ENCODE results near the gene PPAT. TPM values are rescaled to one million over a fixed set of nuclear protein-coding genes. Genes with fewer than 3 reads are reported as not detected.
A peak's percentile ranks its signal among the peaks of the same experiment; 100 is the strongest.

Gene PPAT
- total and polyA plus RNA-seq, 7 experiments from 2014 or later: 7.7 to 30.7 (median 15.3) TPM

DNA sequence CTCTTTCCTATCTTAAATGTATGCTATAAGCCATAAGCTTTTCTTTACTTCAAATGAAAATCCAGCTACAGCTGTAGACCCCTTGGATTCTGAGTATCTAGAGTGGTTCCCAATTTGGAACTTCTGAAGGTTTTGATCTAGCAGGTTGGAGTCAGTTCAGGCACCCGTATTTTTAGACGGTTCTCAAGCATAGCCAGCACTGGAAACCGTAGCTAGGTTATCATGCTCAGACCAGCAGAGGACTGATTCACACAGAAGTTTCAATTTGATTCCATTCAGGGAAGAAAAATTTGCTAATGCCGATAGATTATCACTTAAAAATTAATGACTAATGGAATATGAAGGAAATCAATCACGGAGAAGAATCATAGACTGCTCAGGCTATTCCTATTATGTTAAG lies 11.2 kb downstream of the PPAT start:
- Mint-ChIP-seq H3K36me3 (peaks cover 0 to 5% (median 0%) of the 10 kb centered on the region in 5 donors), H3K4me1 (peaks cover 3 to 22% (median 13%) of the 10 kb centered on the region in 7 donors), H3K4me3 (no peak overlapping the region), H3K27me3 (no peaks in the 10 kb centered on the region), H3K9me3 (peaks cover 0 to 2% (median 0%) of the 10 kb centered on the region in 11 donors), H3K27ac (no peak overlapping the region)
- Histone ChIP-seq H3K27ac (ENCODE audit: low read depth, low read length) (no peak overlapping the region), H3K36me3 (ENCODE audit: control insufficient read depth in 2 of 3, insufficient read depth in 3 of 3, low read length in 3 of 3) (no peaks in the 10 kb centered on the region), H3K27me3 (ENCODE audit: control insufficient read depth in 2 of 2, insufficient read depth in 2 of 2, low read length in 2 of 2) (no peaks in the 10 kb centered on the region), H3K9me3 (ENCODE audit: control insufficient read depth in 2 of 3, low read length in 3 of 3) (no peaks in the 10 kb centered on the region), H3K4me3 (ENCODE audit: low read length) (no peak overlapping the region), H3K4me1 (ENCODE audit: control insufficient read depth in 2 of 2, insufficient read depth in 2 of 2, low read length in 2 of 2) (no peaks in the 10 kb centered on the region)
- DNase-seq: no peak
- no peak for ATAC-seq
- ChIA-PET CTCF (interaction anchor here (0.6 to 4.3 kb wide), 9 partner anchors 9 to 414 kb away, joined by 3 to 47 read pairs (median 4); partner anchors contain the start of genes PAICS and PPAT), POLR2A (interaction anchor here (5.3 kb wide), 1 partner anchor 12 kb away, joined by 33 read pairs; the partner anchor contains the start of genes PAICS and PPAT)
- intact Hi-C loops (cut with micrococcal nuclease): no loop called here

DNA sequence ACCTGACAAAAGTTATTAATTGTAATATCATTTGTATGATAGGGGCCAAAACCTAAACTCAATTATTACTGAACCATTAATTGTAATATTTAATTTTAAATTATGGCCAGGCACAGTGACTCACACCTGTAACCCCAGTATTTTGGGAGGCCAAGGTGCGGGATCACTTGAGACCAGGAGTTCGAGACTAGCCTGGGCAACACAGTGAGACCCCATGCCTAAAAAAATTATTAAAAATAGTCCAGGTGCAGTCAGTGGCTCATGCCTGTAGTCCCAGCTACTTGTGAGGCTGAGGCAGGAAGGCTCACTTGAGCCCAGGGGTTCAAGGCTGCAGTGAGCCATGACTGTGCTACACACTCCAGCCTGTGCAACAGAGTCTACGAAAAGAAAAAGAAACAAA lies 18.0 kb downstream of the PPAT start:
- ChIA-PET CTCF (interaction anchor here (1.1 kb wide), 1 partner anchor 419 kb away, joined by 4 read pairs; no protein-coding TSS in a partner anchor), POLR2A (no interaction called here)
- Mint-ChIP-seq H3K9me3 (no peaks in the 10 kb centered on the region), H3K27me3 (no peaks in the 10 kb centered on the region), H3K4me1 (peaks cover 2 to 9% (median 6%) of the 10 kb centered on the region in 7 donors), H3K27ac (no peak overlapping the region), H3K4me3 (no peak overlapping the region), H3K36me3 (no peaks in the 10 kb centered on the region)
- Histone ChIP-seq H3K4me1 (ENCODE audit: control insufficient read depth in 2 of 2, insufficient read depth in 2 of 2, low read length in 2 of 2) (no peaks in the 10 kb centered on the region), H3K27ac (ENCODE audit: low read depth, low read length) (no peak overlapping the region), H3K4me3 (ENCODE audit: low read length) (no peak overlapping the region), H3K9me3 (ENCODE audit: control insufficient read depth in 2 of 3, low read length in 3 of 3) (no peaks in the 10 kb centered on the region), H3K36me3 (ENCODE audit: control insufficient read depth in 2 of 3, insufficient read depth in 3 of 3, low read length in 3 of 3) (no peaks in the 10 kb centered on the region), H3K27me3 (ENCODE audit: control insufficient read depth in 2 of 2, insufficient read depth in 2 of 2, low read length in 2 of 2) (no peaks in the 10 kb centered on the region)
- intact Hi-C loops (cut with micrococcal nuclease): no loop called here
- DNase-seq (no peak), ATAC-seq (no peak)

DNA sequence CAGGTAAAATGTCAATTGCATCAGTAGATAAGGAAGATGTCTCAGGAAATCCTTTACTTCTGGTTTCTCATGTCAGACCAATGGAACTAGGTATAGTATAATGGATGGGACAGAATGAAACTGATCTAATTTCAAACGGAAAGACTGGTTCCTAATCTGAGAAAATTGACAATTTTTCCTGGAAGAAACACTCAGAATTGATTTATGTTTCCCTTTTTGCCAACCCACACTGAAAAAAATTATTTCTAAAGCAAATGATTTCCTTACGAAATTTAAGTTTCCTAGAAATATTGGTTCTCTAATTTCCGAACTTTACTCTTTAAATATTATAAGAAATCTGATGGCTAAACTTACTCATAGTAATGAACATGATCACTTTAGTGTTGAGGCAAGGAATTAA lies 19.1 kb downstream of the PPAT start:
- no peak overlapping the region for H3K27ac Mint-ChIP-seq
- no peaks in the 10 kb centered on the region for H3K27me3 Mint-ChIP-seq
- Histone ChIP-seq H3K27me3 (ENCODE audit: control insufficient read depth in 2 of 2, insufficient read depth in 2 of 2, low read length in 2 of 2) (no peaks in the 10 kb centered on the region), H3K4me1 (ENCODE audit: control insufficient read depth in 2 of 2, insufficient read depth in 2 of 2, low read length in 2 of 2) (no peaks in the 10 kb centered on the region), H3K27ac (ENCODE audit: low read depth, low read length) (no peak overlapping the region), H3K36me3 (ENCODE audit: control insufficient read depth in 2 of 3, insufficient read depth in 3 of 3, low read length in 3 of 3) (no peaks in the 10 kb centered on the region), H3K4me3 (ENCODE audit: low read length) (no peak overlapping the region), H3K9me3 (ENCODE audit: control insufficient read depth in 2 of 3, low read length in 3 of 3) (no peaks in the 10 kb centered on the region)
- ChIA-PET POLR2A (no interaction called here), CTCF (no interaction called here)
- no peak overlapping the region for H3K4me3 Mint-ChIP-seq
- peaks cover 6 to 20% (median 11%) of the 10 kb centered on the region in 7 donors for H3K4me1 Mint-ChIP-seq
- DNase-seq (no peak), ATAC-seq (no peak)
- no peaks in the 10 kb centered on the region for H3K9me3 Mint-ChIP-seq
- intact Hi-C loops (cut with micrococcal nuclease): loop anchor here in 1 of 2 donors (1.0 kb wide), 1 partner anchor 14 kb away; no protein-coding TSS in a partner anchor
- no peaks in the 10 kb centered on the region for H3K36me3 Mint-ChIP-seq

DNA sequence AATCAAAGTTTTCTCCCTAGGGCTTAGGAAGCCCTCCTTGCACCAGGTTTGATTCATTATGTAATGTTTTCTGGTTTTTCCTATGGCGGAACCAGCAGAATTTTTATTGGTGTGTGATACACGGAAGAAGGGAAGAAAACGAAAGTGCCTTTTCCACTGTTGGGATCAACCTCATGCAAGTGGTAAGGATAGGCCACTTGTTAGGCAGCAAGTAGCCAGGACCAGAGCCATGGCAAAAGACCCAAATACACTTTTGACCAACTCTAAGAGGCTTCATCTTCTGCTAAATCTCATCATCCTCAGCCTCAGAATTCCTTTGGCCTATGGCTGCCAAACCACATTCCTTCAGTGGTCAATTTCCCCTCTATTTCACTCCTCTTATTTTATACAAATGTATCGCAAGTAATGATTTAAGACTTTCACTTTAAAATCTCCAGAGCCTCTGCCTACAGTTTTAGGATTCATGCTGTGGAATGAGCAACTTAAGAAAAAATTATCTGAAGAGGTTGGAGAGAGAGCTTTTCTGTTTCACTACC lies 21.2 kb downstream of the PPAT start:
- Mint-ChIP-seq H3K9me3 (no peaks in the 10 kb centered on the region), H3K4me3 (no peak overlapping the region), H3K36me3 (no peaks in the 10 kb centered on the region), H3K4me1 (peaks cover 6 to 24% (median 21%) of the 10 kb centered on the region in 7 donors), H3K27me3 (no peaks in the 10 kb centered on the region), H3K27ac (no peak overlapping the region)
- DNase-seq: no peak
- no peaks in the 10 kb centered on the region for H3K27me3 ChIP-seq (ENCODE audit: control insufficient read depth in 2 of 2, insufficient read depth in 2 of 2, low read length in 2 of 2)
- CTCF ChIA-PET: no interaction called here
- intact Hi-C loops (cut with micrococcal nuclease): no loop called here
- no peak overlapping the region for H3K27ac ChIP-seq (ENCODE audit: low read depth, low read length)
- no peaks in the 10 kb centered on the region for H3K36me3 ChIP-seq (ENCODE audit: control insufficient read depth in 2 of 3, insufficient read depth in 3 of 3, low read length in 3 of 3)
- no peak overlapping the region for H3K4me3 ChIP-seq (ENCODE audit: low read length)
- POLR2A ChIA-PET: no interaction called here
- H3K9me3 ChIP-seq (ENCODE audit: control insufficient read depth in 2 of 3, low read length in 3 of 3): no peaks in the 10 kb centered on the region
- H3K4me1 ChIP-seq (ENCODE audit: control insufficient read depth in 2 of 2, insufficient read depth in 2 of 2, low read length in 2 of 2): no peaks in the 10 kb centered on the region
- no peak for ATAC-seq

DNA sequence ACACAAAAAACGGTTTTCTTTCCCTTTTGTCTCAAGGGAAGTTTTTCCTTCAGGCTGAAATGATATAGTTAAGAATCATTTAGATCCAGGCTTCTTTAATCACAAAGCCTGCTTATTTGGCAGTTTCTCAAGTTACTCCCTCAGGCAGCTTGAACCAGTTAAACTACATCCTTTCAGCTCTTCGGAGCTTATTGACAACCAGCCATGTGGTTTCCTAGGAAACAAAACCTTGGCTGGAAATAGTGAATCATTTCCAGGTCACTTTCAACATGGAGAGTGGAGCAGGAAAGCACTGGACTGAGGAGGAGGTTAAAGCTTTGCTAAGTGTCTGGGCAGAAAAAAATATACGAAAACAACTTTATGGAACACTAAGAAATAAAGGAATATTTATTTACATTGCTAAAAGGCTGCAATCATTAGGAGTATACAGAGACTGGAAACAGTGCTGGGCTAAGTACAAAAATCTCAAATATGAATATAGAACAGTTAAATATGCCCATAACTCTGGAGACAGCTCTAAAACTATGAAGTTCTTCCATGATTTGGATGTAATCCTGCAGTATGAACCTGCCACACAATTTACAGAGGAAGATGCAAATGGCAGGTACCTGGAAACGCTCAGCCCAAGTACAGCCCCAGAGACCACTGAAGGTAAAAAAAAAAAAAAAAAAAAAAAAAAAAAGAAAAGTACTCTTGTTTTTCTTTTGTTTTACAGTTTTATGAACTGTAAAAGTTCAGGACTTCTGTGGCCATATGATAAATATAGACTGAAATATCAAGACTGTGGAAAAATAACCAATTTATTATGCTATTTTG lies 25.0 kb downstream of the PPAT start:
- Histone ChIP-seq H3K27me3 (ENCODE audit: control insufficient read depth in 2 of 2, insufficient read depth in 2 of 2, low read length in 2 of 2) (no peaks in the 10 kb centered on the region), H3K27ac (ENCODE audit: low read depth, low read length) (no peak overlapping the region), H3K4me1 (ENCODE audit: control insufficient read depth in 2 of 2, insufficient read depth in 2 of 2, low read length in 2 of 2) (no peaks in the 10 kb centered on the region), H3K4me3 (ENCODE audit: low read length) (no peak overlapping the region), H3K9me3 (ENCODE audit: control insufficient read depth in 2 of 3, low read length in 3 of 3) (no peaks in the 10 kb centered on the region), H3K36me3 (ENCODE audit: control insufficient read depth in 2 of 3, insufficient read depth in 3 of 3, low read length in 3 of 3) (peaks cover 0 to 11% (median 5%) of the 10 kb centered on the region in 3 experiments)
- Mint-ChIP-seq H3K9me3 (no peaks in the 10 kb centered on the region), H3K4me1 (peaks cover 6 to 27% (median 21%) of the 10 kb centered on the region in 7 donors), H3K27me3 (no peaks in the 10 kb centered on the region), H3K27ac (peak overlapping the region in 2 of 9 donors; percentile 20 to 43), H3K36me3 (peaks cover 0 to 20% (median 4%) of the 10 kb centered on the region in 5 donors), H3K4me3 (no peak overlapping the region)
- CTCF ChIA-PET: interaction anchor here (1.4 to 1.7 kb wide), 2 partner anchors 13 to 15 kb away, joined by 4 read pairs; no protein-coding TSS in a partner anchor
- intact Hi-C loops (cut with micrococcal nuclease): no loop called here
- POLR2A ChIA-PET: no interaction called here
- no peak for DNase-seq
- no peak for ATAC-seq

DNA sequence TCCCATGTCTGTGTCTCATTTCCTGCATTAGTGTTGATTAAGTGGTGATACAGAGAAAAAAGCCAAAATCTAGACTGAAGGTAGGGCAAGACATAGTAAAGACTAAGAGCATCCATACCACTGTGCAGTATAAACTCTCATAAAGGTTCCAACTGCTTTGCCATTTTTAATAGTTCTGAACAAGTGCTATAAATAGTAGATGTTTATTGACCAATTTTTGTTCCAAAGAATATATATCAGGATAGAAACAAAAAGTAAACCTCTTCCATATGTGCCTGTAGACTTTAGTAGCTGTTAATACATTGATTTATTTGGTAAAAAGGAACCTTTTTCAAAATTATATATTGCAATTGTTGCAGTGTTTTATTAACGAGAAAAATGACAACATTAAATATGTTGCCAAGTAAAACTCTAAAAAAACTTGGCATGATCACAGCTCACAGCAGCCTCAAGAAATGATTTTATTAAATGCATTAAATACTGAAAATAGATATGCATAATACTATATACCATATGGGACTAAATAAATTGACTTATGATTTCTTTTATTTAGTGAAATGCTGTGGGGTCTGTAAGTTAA lies 25.8 kb downstream of the PPAT start:
- H3K4me3 Mint-ChIP-seq: no peak overlapping the region
- peaks cover 0 to 13% (median 5%) of the 10 kb centered on the region in 3 experiments for H3K36me3 ChIP-seq (ENCODE audit: control insufficient read depth in 2 of 3, insufficient read depth in 3 of 3, low read length in 3 of 3)
- no peak overlapping the region for H3K27ac ChIP-seq (ENCODE audit: low read depth, low read length)
- H3K27me3 Mint-ChIP-seq: no peaks in the 10 kb centered on the region
- no peaks in the 10 kb centered on the region for H3K9me3 Mint-ChIP-seq
- peaks cover 6 to 27% (median 21%) of the 10 kb centered on the region in 7 donors for H3K4me1 Mint-ChIP-seq
- H3K27me3 ChIP-seq (ENCODE audit: control insufficient read depth in 2 of 2, insufficient read depth in 2 of 2, low read length in 2 of 2): no peaks in the 10 kb centered on the region
- ATAC-seq: no peak
- ChIA-PET CTCF (interaction anchor here (1.4 kb wide), 1 partner anchor 16 kb away, joined by 4 read pairs; no protein-coding TSS in a partner anchor), POLR2A (no interaction called here)
- H3K9me3 ChIP-seq (ENCODE audit: control insufficient read depth in 2 of 3, low read length in 3 of 3): no peaks in the 10 kb centered on the region
- H3K4me1 ChIP-seq (ENCODE audit: control insufficient read depth in 2 of 2, insufficient read depth in 2 of 2, low read length in 2 of 2): no peaks in the 10 kb centered on the region
- no peak overlapping the region for H3K4me3 ChIP-seq (ENCODE audit: low read length)
- H3K36me3 Mint-ChIP-seq: peaks cover 0 to 25% (median 4%) of the 10 kb centered on the region in 5 donors
- no peak overlapping the region for H3K27ac Mint-ChIP-seq
- intact Hi-C loops (cut with micrococcal nuclease): no loop called here
- no peak for DNase-seq

Measured in naive thymus-derived CD4-positive, alpha-beta T cell (primary cell).